Sigmoid colon (tissue), 4 donors: ENCODE data around the gene SULT2B1.

Source experiments
- EP300 ChIP-seq, 4 donors: sonication (generic); formaldehyde crosslinking; IDR thresholded peaks; one replicate each; pipeline ENCODE4 v1.6.1; 2017; ENCODE audit warnings: antibody characterized with exemption in 4 of 4
- TF ChIP-seq, protein P1 (sequence below), 4 experiments: fragments of 450-650 bp in 3 of 4; fragments of 200-600 bp in 1 of 4; IDR thresholded peaks; one replicate each; pipeline ENCODE4 v1.5.1; 2016 to 2019; ENCODE audit warnings: antibody characterized with exemption in 4 of 4, mild to moderate bottlenecking in 3 of 4, moderate library complexity in 2 of 4

DNA sequence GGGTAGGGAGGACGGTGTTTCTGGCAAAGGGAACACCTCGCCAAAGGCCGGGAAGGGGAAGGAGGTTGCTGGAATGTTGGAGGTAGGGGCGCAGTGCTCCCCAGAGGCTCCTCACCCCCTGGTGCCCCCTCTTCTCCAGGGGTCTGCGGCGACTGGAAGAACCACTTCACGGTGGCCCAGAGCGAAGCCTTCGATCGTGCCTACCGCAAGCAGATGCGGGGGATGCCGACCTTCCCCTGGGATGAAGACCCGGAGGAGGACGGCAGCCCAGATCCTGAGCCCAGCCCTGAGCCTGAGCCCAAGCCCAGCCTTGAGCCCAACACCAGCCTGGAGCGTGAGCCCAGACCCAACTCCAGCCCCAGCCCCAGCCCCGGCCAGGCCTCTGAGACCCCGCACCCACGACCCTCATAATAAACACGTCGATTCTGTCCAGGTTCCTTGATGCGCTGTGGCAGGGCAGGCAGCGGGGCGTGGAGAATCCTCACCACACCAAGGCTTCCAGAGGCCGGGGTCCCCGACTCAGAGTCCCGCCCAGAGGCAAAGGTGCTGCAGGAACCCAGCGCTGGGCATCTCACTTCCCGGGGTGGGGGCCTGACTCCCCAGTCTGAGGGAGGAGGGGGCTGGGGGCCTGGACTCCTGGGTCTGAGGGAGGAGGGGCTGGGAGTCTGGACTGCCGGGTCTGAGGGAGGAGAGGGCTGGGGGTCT, 47.2 kb downstream of the SULT2B1 start:
- TF ChIP-seq, protein P1, sequence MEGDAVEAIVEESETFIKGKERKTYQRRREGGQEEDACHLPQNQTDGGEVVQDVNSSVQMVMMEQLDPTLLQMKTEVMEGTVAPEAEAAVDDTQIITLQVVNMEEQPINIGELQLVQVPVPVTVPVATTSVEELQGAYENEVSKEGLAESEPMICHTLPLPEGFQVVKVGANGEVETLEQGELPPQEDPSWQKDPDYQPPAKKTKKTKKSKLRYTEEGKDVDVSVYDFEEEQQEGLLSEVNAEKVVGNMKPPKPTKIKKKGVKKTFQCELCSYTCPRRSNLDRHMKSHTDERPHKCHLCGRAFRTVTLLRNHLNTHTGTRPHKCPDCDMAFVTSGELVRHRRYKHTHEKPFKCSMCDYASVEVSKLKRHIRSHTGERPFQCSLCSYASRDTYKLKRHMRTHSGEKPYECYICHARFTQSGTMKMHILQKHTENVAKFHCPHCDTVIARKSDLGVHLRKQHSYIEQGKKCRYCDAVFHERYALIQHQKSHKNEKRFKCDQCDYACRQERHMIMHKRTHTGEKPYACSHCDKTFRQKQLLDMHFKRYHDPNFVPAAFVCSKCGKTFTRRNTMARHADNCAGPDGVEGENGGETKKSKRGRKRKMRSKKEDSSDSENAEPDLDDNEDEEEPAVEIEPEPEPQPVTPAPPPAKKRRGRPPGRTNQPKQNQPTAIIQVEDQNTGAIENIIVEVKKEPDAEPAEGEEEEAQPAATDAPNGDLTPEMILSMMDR (IDR thresholded peaks at IDR 0.05) = no peak
- no peak for TF ChIP-seq EP300 (IDR thresholded peaks at IDR 0.05)
